PC-3 (cell line): ENCODE data around the gene TAS2R4.

Experiments used
- CTCF ChIP-seq: fragments of 300-600 bp; sonication (generic); conservative IDR thresholded peaks from 2 replicates; pipeline ENCODE4 v1.5.1; 2017; ENCODE audit warnings: antibody characterized with exemption, low read depth, mild to moderate bottlenecking, low read length
- EZH2 ChIP-seq: fragments of 300-600 bp; sonication (generic); IDR thresholded peaks from one replicate; pipeline ENCODE4 v1.6.1; 2017; ENCODE audit warnings: antibody characterized with exemption, mild to moderate bottlenecking, low read length; ENCODE audit not compliant: unreplicated experiment

- no peak for TF ChIP-seq CTCF
- no peak for TF ChIP-seq EZH2
Observed at GRCh38 chr7:141788296-141788695, 11.8 kb downstream of the TAS2R4 start.
